22Rv1 (cell line): ENCODE results near the gene ENPP6.

ENCODE experiments used
- ZFX ChIP-seq: fragments of 450-650 bp; IDR thresholded peaks from 2 replicates; pipeline ENCODE4 v1.6.1; 2017; ENCODE audit warnings: antibody characterized with exemption, borderline replicate concordance
- TF ChIP-seq, protein P1 (sequence below): fragments of 450-650 bp; IDR thresholded peaks from 2 replicates; pipeline ENCODE4 v1.5.1; 2017; ENCODE audit warnings: mild to moderate bottlenecking

GRCh38 chr4:184115399-184115798 is 102.3 kb downstream of the ENPP6 start:
- TF ChIP-seq, protein P1, sequence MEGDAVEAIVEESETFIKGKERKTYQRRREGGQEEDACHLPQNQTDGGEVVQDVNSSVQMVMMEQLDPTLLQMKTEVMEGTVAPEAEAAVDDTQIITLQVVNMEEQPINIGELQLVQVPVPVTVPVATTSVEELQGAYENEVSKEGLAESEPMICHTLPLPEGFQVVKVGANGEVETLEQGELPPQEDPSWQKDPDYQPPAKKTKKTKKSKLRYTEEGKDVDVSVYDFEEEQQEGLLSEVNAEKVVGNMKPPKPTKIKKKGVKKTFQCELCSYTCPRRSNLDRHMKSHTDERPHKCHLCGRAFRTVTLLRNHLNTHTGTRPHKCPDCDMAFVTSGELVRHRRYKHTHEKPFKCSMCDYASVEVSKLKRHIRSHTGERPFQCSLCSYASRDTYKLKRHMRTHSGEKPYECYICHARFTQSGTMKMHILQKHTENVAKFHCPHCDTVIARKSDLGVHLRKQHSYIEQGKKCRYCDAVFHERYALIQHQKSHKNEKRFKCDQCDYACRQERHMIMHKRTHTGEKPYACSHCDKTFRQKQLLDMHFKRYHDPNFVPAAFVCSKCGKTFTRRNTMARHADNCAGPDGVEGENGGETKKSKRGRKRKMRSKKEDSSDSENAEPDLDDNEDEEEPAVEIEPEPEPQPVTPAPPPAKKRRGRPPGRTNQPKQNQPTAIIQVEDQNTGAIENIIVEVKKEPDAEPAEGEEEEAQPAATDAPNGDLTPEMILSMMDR = no peak
- no peak for TF ChIP-seq ZFX
